HepG2 (cell line): ENCODE results near the gene MAEA.

Experiments used
- ELF3 ChIP-seq: IDR thresholded peaks from 2 replicates; pipeline ENCODE4 v1.6.1; 2016; ENCODE audit warnings: missing genetic modification reagents, missing compliant biosample characterization
- SMC3 ChIP-seq: IDR thresholded peaks from 2 replicates; pipeline ENCODE4 v1.6.1; 2011; ENCODE audit warnings: low read length, improper control_type of control experiment

DNA sequence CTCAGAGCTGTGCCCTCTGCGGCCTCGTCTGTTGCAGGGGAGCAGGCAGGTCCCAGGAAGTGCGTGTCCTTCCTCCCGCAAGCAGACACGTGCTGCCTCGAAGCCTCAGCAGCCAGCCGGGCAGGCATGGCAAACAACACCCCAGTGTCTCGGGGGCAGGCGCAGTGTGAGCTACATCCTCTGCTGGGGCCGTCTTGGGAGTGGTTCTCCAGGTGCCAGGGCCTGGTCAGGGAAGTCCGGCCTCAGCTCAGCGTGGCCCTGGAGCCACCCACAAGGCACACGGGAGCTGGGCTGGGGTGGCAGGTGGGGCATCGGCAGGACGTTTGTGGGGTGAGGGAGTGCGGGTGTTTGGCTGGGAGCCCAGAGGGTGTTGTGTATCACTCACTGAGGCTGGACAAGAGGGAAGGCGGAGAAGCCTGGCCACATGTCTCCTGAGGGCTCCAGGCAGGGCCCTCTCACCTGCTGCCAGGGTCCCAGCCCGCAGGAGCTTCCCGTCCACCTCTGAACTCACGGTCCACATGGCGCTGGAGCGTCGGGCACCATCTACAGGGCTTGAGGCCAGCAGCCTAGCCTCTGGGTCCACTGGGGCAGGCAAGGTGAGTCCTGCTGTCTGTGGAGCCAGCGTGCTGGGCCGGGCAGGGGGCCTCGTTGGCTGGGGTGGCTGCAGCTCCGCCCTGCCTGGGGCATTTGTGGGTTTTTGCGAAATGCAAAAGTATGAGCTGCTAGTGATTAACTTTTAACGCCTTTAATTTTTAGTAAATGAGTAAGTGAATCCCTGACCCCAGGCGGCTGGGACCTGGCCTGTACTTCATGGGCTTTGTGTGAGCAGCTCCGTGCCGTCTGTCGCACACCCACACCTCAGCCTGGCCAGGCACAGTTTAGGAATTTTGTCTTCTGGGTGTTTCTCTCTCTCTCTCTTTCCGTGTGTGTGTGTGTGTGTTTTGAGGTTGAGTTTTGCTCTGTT is 40.0 kb downstream of the MAEA start:
- TF ChIP-seq SMC3 (no peak), ELF3 (no peak)
